ENCODE data around the gene DNM3.

DNA sequence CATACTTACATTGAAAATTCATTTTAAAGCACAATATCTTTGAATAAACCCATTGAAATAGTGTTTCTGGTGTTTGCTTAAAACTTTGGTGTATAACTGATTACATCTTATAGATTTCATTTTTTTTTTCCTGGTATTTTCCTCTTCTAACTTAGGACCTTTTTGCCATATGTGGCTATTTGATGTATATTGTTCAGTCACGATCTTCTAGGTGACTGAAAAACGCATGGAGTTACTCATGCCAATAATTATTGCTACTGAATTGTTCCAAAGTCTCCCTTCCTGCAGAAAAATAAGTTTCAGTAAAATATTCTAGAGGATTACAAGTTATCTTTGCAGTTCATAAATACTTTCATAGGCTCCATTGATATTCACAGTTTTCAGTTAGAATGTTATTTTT lies 556.3 kb downstream of the DNM3 start:
- TF ChIP-seq, protein P1, sequence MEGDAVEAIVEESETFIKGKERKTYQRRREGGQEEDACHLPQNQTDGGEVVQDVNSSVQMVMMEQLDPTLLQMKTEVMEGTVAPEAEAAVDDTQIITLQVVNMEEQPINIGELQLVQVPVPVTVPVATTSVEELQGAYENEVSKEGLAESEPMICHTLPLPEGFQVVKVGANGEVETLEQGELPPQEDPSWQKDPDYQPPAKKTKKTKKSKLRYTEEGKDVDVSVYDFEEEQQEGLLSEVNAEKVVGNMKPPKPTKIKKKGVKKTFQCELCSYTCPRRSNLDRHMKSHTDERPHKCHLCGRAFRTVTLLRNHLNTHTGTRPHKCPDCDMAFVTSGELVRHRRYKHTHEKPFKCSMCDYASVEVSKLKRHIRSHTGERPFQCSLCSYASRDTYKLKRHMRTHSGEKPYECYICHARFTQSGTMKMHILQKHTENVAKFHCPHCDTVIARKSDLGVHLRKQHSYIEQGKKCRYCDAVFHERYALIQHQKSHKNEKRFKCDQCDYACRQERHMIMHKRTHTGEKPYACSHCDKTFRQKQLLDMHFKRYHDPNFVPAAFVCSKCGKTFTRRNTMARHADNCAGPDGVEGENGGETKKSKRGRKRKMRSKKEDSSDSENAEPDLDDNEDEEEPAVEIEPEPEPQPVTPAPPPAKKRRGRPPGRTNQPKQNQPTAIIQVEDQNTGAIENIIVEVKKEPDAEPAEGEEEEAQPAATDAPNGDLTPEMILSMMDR (IDR thresholded peaks at IDR 0.05) = no peak
- no peak for TF ChIP-seq POLR2A (IDR thresholded peaks at IDR 0.05)

All from lower leg skin (tissue), 3 donors.